Mesothelial cell of epicardium (in vitro differentiated cells): Measurements from ENCODE around the gene WNT3A. TPM values are rescaled to one million over a fixed set of nuclear protein-coding genes. Genes with fewer than 3 reads are reported as not detected.
"Not testable (repeated sequence)": the region's sequence is repeated elsewhere in the genome, so short reads cannot be mapped to it uniquely, and the experiment has no call there.

ENCODE experiments used
- DNase-seq, 2 experiments: peaks; one replicate each; pipeline ENCODE4 v3.0.0; 2021; ENCODE audit warnings: low spot score in 2 of 2; ENCODE audit not compliant: unreplicated experiment in 2 of 2
- H3K27ac Mint-ChIP-seq: 2 replicates; pipeline ENCODE4 v1.8.0; 2021; ENCODE audit warnings: mixed read lengths
- H3K27me3 Mint-ChIP-seq: 2 replicates; pipeline ENCODE4 v1.8.0; 2021; ENCODE audit warnings: low read depth, mixed read lengths
- H3K36me3 Mint-ChIP-seq: 2 replicates; pipeline ENCODE4 v1.8.0; 2021; ENCODE audit warnings: mixed read lengths
- H3K4me1 Mint-ChIP-seq: 2 replicates; pipeline ENCODE4 v1.8.0; 2021; ENCODE audit warnings: mixed read lengths
- H3K4me3 Mint-ChIP-seq: 2 replicates; pipeline ENCODE4 v1.8.0; 2021; ENCODE audit warnings: mild to moderate bottlenecking, moderate library complexity, mixed read lengths
- H3K9me3 Mint-ChIP-seq: 2 replicates; pipeline ENCODE4 v1.8.0; 2021; ENCODE audit warnings: mixed read lengths
- total RNA-seq: library from RNA; stranded (reverse); gene quantifications from 3 replicates; pipeline ENCODE4 v1.2.1, GENCODE V29; 2021
- TF ChIP-seq, protein P1 (sequence below): fragments of 200-600 bp; sonication (generic); IDR thresholded peaks from one replicate; pipeline ENCODE4 v1.5.0; 2021; ENCODE audit warnings: antibody characterized with exemption; ENCODE audit not compliant: unreplicated experiment

The WNT3A gene, protein sequence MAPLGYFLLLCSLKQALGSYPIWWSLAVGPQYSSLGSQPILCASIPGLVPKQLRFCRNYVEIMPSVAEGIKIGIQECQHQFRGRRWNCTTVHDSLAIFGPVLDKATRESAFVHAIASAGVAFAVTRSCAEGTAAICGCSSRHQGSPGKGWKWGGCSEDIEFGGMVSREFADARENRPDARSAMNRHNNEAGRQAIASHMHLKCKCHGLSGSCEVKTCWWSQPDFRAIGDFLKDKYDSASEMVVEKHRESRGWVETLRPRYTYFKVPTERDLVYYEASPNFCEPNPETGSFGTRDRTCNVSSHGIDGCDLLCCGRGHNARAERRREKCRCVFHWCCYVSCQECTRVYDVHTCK
- total RNA-seq = 0.09 to 0.16 TPM in 2 of 3 replicates, not detected in the other

DNA sequence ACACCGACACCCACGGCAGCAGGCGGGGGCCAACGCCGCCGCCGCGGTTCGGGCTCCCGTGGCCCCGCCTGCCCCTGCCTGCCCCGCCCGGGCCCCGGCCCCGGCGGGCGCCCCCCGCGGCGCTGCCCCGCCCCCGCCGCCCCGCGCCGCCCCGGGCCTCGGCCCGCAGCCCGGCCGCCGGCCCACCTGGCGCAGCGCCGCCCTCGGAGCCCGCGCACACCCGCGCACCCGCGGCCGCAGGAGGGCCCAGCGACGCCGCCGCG is at the start of gene WNT3A:
WNT3A (plus strand) TSS at position 213 of the 263 bp plus-strand sequence. CDS start 131 bp downstream, outside the sequence.
- H3K27ac Mint-ChIP-seq = no peak within 1 kb of the TSS
- no peaks in the 10 kb centered on the region for H3K36me3 Mint-ChIP-seq
- H3K4me1 Mint-ChIP-seq = peaks cover 12% of the 10 kb centered on the region
- H3K4me3 Mint-ChIP-seq = peak within 1 kb of the TSS; percentile 55
- peaks cover 92% of the 10 kb centered on the region for H3K27me3 Mint-ChIP-seq
- TF ChIP-seq, protein P1, sequence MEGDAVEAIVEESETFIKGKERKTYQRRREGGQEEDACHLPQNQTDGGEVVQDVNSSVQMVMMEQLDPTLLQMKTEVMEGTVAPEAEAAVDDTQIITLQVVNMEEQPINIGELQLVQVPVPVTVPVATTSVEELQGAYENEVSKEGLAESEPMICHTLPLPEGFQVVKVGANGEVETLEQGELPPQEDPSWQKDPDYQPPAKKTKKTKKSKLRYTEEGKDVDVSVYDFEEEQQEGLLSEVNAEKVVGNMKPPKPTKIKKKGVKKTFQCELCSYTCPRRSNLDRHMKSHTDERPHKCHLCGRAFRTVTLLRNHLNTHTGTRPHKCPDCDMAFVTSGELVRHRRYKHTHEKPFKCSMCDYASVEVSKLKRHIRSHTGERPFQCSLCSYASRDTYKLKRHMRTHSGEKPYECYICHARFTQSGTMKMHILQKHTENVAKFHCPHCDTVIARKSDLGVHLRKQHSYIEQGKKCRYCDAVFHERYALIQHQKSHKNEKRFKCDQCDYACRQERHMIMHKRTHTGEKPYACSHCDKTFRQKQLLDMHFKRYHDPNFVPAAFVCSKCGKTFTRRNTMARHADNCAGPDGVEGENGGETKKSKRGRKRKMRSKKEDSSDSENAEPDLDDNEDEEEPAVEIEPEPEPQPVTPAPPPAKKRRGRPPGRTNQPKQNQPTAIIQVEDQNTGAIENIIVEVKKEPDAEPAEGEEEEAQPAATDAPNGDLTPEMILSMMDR = no peak
- no peak for DNase-seq
- H3K9me3 Mint-ChIP-seq = no peaks in the 10 kb centered on the region

DNA sequence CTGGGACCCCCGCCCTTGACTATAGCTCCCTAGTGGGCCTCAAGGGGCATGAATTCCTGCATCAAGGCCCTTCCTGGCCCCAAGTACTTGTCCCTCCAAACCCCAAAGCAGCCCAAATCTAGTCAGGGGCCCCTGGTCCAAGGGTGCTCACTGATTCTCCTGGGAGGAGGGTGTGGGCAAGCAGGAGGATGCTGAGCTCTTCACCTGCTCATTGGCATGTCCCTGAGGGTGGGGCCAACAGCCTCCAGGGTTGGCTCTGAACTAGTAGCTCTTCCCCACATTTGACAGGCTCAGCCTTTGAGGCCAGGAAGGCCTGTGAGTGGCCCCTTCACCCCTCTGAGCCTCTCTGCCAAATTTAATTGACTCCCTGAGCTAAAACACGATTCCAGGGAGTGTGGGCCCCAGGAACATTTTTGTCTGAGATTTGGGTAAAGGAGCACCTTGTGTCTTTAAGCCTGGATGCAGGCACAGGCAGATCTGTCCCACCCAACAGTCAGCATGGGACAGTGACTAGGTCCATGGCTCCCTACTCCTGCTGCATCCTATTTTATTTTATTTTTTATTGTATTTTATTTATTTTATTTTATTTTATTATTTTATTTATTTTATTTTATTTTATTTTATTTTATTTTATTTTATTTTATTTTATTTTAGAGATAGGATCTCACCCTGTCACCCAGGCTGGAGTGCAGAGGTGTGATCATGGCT is 48.0 kb upstream of the WNT3A start:
- H3K36me3 Mint-ChIP-seq = no peaks in the 10 kb centered on the region
- H3K4me3 Mint-ChIP-seq = no peak overlapping the region
- peaks cover 13% of the 10 kb centered on the region for H3K4me1 Mint-ChIP-seq
- peaks cover 32% of the 10 kb centered on the region for H3K27me3 Mint-ChIP-seq
- H3K9me3 Mint-ChIP-seq = peaks cover 15% of the 10 kb centered on the region
- TF ChIP-seq, protein P1 = no peak
- DNase-seq = no peak
- H3K27ac Mint-ChIP-seq = no peak overlapping the region

DNA sequence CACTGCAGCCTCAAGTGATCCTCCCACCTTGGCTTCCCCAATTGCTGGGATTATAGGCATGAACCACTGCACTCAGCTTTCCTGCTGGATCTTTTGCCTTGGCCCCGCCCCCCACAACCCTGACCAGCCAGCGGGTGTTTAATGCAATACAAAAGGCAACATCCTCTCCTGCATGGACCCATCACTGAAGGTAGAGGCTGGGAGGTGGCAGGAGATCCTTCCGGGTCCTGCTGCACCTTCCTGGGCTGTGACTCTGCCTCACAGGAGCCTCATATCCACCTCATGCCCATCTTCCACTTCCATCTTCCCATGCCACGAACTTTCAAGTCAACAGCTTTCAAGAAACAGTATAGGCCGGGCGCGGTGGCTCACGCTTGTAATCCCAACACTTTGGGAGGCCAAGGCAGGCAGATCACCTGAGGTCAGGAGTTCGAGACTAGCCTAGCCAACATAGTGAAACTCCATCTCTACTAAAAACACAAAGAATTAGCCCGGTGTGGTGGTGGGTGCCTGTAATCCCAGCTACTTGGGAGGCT is 47.4 kb upstream of the WNT3A start:
- Mint-ChIP-seq H3K4me1 (peaks cover 13% of the 10 kb centered on the region), H3K27ac (no peak overlapping the region), H3K9me3 (peaks cover 15% of the 10 kb centered on the region), H3K4me3 (no peak overlapping the region), H3K36me3 (no peaks in the 10 kb centered on the region), H3K27me3 (peaks cover 30% of the 10 kb centered on the region)
- DNase-seq = no peak
- TF ChIP-seq, protein P1 = no peak

DNA sequence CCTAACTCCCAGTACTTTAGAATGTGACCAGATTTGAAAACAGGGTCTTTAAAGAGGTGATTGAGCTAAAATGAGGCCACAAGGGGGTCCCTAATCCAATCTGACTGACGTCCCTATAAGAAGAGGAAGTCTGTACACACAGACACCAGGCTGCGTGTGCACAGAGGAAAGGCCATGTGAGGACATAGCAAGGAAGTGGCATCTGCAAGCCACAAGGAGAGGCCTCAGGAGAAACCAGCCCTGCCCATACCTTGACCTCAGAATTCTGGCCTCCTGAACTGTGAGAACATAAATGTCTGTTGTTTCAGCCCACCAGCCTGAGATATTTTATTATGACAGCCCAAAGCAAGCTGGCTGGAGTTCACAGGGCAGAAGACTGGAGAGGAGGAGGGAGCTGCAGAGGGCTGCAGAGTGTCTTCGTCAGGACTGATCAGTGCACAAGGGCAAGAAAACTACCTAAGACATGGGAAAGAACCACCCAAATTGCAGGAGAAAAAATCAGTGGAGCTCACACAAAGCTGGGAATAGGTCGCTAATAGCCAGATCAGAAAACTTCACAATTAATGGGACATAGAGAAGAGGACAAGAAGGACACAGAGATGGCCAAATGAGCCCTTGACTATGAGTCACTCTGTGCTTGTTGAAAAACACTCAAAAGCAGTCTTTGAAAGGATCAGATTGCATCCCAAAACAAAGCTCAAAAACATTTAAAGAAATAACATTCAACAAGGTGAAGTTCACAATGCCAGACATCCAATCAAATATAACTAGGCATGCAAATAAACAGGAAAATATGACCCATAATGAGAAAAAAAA is 44.9 kb upstream of the WNT3A start:
- no peak overlapping the region for H3K4me3 Mint-ChIP-seq
- no peak overlapping the region for H3K27ac Mint-ChIP-seq
- peaks cover 13% of the 10 kb centered on the region for H3K4me1 Mint-ChIP-seq
- DNase-seq = no peak
- TF ChIP-seq, protein P1 = no peak
- peaks cover 17% of the 10 kb centered on the region for H3K27me3 Mint-ChIP-seq
- H3K36me3 Mint-ChIP-seq = no peaks in the 10 kb centered on the region
- H3K9me3 Mint-ChIP-seq = peaks cover 4% of the 10 kb centered on the region

DNA sequence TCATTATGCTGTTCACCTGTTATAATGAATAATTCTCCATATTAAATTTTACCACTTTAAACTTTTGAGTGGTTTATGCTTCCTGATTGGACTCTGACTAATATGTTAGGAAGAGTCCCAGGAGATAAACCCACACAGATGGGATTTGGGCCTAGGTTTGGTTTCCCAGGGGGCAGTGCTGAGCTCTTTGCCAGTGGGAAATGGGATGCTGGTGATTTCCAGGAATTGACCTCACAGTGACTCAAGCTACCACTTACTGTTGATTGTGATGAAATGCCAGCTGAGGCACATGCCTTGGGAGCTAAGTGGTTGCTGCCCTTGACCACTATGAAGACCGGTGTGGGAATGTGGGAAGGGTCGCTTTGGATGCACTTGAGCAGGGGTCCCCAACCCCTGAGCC is 40.1 kb upstream of the WNT3A start:
- not testable (repeated sequence) for H3K4me1 Mint-ChIP-seq, H3K27me3 Mint-ChIP-seq, H3K27ac Mint-ChIP-seq, H3K36me3 Mint-ChIP-seq, H3K4me3 Mint-ChIP-seq, DNase-seq, H3K9me3 Mint-ChIP-seq

DNA sequence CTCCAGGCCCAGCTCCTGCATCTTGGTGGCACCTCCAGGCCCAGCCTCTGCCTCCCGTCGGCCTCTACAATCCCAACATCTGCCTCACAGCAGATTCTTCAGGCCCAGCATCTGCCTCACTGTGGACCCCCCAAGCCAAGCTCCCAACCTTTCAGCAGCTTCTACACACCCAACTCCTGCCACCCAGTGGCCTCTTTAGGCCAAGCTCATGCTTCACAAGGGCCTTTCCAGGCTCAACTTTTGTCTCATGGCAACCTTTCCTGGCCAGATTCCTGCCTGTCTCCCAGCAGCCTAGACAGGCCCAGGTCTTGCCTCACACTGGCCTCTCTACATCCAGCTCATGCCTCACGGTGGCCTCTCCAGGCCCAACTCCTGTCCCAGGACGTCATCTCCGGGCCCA is 39.0 kb upstream of the WNT3A start:
- not testable (repeated sequence) for H3K4me1 Mint-ChIP-seq, H3K36me3 Mint-ChIP-seq, H3K9me3 Mint-ChIP-seq, H3K27ac Mint-ChIP-seq, H3K4me3 Mint-ChIP-seq, H3K27me3 Mint-ChIP-seq, DNase-seq

DNA sequence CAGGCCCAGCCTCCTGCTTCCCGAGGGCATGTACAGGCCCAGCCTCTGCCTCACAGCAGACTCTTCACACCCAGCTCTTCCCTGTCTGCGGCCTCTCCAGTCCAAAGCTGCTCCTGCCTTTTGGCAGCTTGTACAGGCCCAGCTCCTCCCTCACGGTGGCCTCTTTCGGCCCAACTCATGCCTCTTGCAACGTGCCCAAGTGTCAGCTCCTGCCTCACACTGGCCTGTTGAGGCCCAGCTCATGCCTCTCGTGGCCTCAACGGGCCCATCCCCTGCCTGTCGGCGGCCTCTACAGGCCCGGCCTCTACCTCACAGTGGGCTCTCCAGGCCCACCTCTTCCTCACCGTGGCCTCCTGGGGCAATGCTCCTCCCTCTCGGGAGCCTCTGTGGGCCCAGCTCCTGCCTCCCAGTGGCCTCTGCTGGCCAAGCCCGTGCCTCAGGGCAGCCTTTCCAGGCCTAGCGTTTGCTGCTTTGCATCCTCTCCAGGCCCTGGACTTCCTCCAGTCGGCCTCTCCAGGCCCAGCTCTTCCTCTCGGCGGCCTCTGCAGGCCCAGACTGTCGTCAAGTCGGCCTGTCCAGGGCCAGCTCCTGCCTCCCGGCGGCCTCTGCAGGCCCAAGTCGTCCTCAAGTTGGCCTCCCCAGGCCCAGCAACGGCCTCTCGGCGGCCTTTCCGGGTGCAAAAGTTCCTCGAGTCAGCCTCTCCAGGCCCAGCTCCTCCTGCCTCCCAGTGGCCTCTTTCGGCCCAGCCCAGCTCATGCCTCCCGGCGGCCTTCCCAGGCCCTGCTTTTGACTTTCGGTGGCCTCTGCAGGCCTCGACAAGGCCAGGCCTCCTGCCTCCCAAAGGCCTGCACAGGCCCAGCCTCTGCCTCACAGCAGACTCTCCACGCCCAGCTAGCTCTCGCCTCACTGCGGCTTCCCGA is 36.5 kb upstream of the WNT3A start:
- H3K9me3 Mint-ChIP-seq, H3K4me1 Mint-ChIP-seq, H3K27me3 Mint-ChIP-seq, H3K4me3 Mint-ChIP-seq, H3K27ac Mint-ChIP-seq, H3K36me3 Mint-ChIP-seq, DNase-seq: not testable (repeated sequence)

DNA sequence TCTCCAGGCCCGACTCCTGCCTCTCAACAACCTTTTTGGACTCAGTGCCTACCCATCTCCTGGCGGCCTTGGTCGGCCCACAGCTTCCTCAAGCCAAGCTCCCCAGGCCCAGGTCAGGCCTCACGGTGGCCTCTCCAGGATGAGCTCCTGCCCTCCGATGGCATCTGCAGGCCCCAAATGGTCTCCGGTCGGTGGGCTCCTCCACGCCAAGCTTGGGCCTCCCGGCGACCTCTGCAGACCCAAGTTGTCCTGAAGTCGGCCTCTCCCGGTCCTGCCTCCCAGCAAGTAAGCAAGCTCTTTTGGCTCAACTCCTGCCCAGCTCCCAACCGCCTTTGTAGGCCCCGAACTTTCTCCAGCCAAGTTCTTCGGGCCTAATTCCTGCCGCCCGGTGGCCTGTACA is 35.6 kb upstream of the WNT3A start:
- not testable (repeated sequence) for H3K4me1 Mint-ChIP-seq, H3K9me3 Mint-ChIP-seq, H3K27ac Mint-ChIP-seq, H3K4me3 Mint-ChIP-seq, H3K27me3 Mint-ChIP-seq, H3K36me3 Mint-ChIP-seq, DNase-seq
